ENCODE measurements around the gene WDR43. TPM values are rescaled to one million over a fixed set of nuclear protein-coding genes. Genes with fewer than 3 reads are reported as not detected.

Gene WDR43
- total RNA-seq, 4 donors from 2014 or later = 25.3 to 43.7 (median 30.4) TPM

GRCh38 chr2:28997237-28997846 lies 102.9 kb downstream of the WDR43 start:
- H3K4me3 ChIP-seq (replicated peaks in 1 of 3) = no peak overlapping the region
- peaks cover 8 to 11% of the 10 kb centered on the region in 2 donors for H3K4me1 ChIP-seq
- WGBS, 2 donors = 69% methylated on average over 12 of the region's 12 CpGs
- TF ChIP-seq CTCF (IDR thresholded peaks at IDR 0.05) = no peak
- DNase-seq = no peak
- H3K27me3 ChIP-seq = no peaks in the 10 kb centered on the region
- no peaks in the 10 kb centered on the region for H3K36me3 ChIP-seq
- no peak overlapping the region for H3K27ac ChIP-seq
- H3K9me3 ChIP-seq = no peaks in the 10 kb centered on the region
- intact Hi-C loops (cut with DNase I) = no loop called here

Small RNA genes within 50 kb of the gene (small RNA-seq; reads per million reads assigned to genes)
- gene RF00019 (not detected), gene SNORD53 (8.6 reads per million, percentile 91 among the genes with 10 or more reads in this experiment), gene SNORD53B (2,045 reads per million, percentile 99 among the genes with 10 or more reads in this experiment), gene SNORD92 (500 reads per million, percentile 98 among the genes with 10 or more reads in this experiment)

Other genes starting within 250 kb of the WDR43 start
- gene PPP1CB, start 142.8 kb upstream of the WDR43 start, total RNA-seq = 100 to 1,000 TPM; 142 to 229 (median 199) TPM
- gene SPDYA, start 83.8 kb upstream of the WDR43 start, total RNA-seq = 1 to 10 TPM in 3 of 4 donors, under 1 TPM in 1; 0.78 to 3.1 (median 1.8) TPM
- gene TRMT61B, start 24.4 kb upstream of the WDR43 start, total RNA-seq = 10 to 100 TPM; 10.9 to 21.4 (median 17.1) TPM
- under 1 TPM; under 0.01 to 0.78 (median 0.35) TPM for gene TOGARAM2, start 86.6 kb downstream of the WDR43 start, total RNA-seq
- under 1 TPM in 1 of 4 donors, not detected in 3; 0.11 TPM for gene PCARE, start 179.9 kb downstream of the WDR43 start, total RNA-seq
- 100 to 1,000 TPM; 148 to 398 (median 222) TPM for gene CLIP4, start 220.7 kb downstream of the WDR43 start, total RNA-seq

Measured in thyroid gland (tissue), 4 donors.